ENCODE data around the gene NELFB. TPM values are rescaled to one million over a fixed set of nuclear protein-coding genes. Genes with fewer than 3 reads are reported as not detected.

NELFB gene
- total RNA-seq, 2 donors from 2014 or later, result 37.2 to 40.6 TPM

- H3K4me3 ChIP-seq, result peak overlapping the region; percentile 86
- DNase-seq (ENCODE audit: low spot score), result no peak
- no peaks in the 10 kb centered on the region for H3K27me3 ChIP-seq (replicated peaks; ENCODE audit: insufficient read depth)
- no peak overlapping the region for H3K27ac ChIP-seq
- peaks cover 14 to 27% of the 10 kb centered on the region in 2 donors for H3K4me1 ChIP-seq (ENCODE audit: control insufficient read depth in 1 of 2, low read depth in 2 of 2)
- TF ChIP-seq, protein P1, sequence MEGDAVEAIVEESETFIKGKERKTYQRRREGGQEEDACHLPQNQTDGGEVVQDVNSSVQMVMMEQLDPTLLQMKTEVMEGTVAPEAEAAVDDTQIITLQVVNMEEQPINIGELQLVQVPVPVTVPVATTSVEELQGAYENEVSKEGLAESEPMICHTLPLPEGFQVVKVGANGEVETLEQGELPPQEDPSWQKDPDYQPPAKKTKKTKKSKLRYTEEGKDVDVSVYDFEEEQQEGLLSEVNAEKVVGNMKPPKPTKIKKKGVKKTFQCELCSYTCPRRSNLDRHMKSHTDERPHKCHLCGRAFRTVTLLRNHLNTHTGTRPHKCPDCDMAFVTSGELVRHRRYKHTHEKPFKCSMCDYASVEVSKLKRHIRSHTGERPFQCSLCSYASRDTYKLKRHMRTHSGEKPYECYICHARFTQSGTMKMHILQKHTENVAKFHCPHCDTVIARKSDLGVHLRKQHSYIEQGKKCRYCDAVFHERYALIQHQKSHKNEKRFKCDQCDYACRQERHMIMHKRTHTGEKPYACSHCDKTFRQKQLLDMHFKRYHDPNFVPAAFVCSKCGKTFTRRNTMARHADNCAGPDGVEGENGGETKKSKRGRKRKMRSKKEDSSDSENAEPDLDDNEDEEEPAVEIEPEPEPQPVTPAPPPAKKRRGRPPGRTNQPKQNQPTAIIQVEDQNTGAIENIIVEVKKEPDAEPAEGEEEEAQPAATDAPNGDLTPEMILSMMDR (IDR thresholded peaks at IDR 0.05), result no peak
- H3K9me3 ChIP-seq, result no peaks in the 10 kb centered on the region
- no peak for ATAC-seq (ENCODE audit: insufficient number of reproducible peaks, low FRiP score, low read depth)
- H3K36me3 ChIP-seq, result no peaks in the 10 kb centered on the region
These were observed 23.9 kb downstream of the NELFB start for GRCh38 chr9:137278721-137279711.

DNA sequence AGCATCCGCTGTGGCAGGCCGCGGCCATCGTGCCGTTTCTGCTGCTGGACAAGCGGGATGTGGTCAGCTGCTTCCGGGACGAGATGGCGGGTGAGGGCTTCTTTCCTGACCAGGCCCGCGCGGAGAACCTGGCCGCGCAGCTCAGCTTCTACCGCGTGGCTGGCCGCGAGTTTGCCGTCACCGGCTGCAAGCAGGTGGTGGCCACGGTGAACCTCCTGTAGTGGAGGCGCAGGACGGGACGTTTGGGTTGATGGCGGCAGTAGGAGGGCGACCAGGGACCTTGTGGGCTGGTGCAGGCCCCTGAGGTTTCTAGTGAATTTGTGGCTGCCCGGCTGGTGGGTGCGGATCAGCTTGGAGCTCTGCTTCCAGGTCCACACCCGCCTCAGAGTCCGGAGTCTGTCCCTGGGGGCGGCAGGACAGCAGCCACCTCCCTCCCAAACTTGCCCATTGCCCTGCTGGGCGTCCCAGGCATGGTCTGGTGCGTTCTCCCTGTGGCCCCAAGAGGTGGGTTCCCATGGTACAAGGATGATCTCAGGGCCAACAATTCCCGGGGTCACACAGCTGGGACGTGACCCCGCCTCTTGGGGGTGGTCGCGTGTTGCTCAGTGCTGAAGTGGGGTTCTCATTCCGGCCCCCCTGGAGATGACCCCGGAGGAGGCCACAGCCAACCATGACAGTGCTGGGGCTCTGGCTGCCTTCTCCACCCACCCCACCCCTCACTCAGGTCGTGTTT, 24.8 kb downstream of the NELFB start:
- H3K27me3 ChIP-seq (replicated peaks; ENCODE audit: insufficient read depth), result no peaks in the 10 kb centered on the region
- H3K4me1 ChIP-seq (ENCODE audit: control insufficient read depth in 1 of 2, low read depth in 2 of 2), result peaks cover 14 to 27% of the 10 kb centered on the region in 2 donors
- no peak overlapping the region for H3K4me3 ChIP-seq
- H3K9me3 ChIP-seq, result no peaks in the 10 kb centered on the region
- DNase-seq (ENCODE audit: low spot score), result no peak
- no peaks in the 10 kb centered on the region for H3K36me3 ChIP-seq
- H3K27ac ChIP-seq, result no peak overlapping the region
- TF ChIP-seq, protein P1 (IDR thresholded peaks at IDR 0.05), result no peak
- no peak for ATAC-seq (ENCODE audit: insufficient number of reproducible peaks, low FRiP score, low read depth)

DNA sequence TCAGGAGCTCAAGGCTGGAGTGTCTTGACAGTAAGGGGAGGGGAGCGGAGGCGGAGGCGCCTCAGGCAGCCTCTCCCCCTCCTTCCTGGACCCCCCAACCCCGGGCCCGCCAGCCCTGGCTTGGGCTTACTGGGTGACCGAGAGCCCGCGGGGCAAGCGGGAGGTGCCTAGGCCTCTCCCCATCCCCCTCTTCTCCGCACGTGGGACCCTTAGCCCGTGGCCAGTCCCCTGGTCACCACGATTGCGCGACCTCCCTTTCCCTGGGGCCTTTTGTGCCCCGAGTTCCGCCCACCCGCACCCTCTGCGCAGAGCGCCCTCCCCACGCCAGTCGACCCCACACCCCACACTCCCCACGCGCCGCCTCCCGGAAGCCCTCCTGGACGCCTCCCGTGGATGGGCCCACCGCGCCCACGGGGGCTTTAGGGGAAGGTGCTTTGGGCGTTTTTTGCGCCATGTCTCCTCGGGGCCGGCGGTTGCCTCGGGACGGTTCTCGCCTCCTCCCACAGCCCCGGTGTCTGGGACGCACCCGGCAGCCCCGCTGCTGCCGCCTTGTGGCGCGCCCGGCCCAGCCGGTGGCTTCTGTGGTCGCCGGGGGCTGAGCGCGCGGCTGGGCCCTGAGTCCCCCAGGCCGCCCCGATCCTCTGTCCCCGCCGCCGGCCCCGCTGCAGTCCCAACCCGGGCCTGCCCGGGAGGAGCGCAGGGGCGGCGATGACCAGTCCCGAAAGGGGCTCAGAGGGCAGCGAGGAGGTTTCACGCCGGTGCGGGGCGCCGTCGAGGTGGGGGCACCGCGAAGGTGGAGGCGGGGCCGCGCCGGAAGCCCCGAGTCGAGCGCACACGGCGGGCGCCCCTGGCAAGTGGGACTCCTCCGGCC, 25.6 kb downstream of the NELFB start:
- Histone ChIP-seq H3K4me1 (ENCODE audit: control insufficient read depth in 1 of 2, low read depth in 2 of 2) (peaks cover 14 to 23% of the 10 kb centered on the region in 2 donors), H3K27me3 (replicated peaks; ENCODE audit: insufficient read depth) (no peaks in the 10 kb centered on the region), H3K36me3 (no peaks in the 10 kb centered on the region), H3K9me3 (no peaks in the 10 kb centered on the region), H3K27ac (no peak overlapping the region), H3K4me3 (no peak overlapping the region)
- TF ChIP-seq, protein P1 (IDR thresholded peaks at IDR 0.05), result no peak
- DNase-seq (ENCODE audit: low spot score) (no peak), ATAC-seq (ENCODE audit: insufficient number of reproducible peaks, low FRiP score, low read depth) (no peak)

GRCh38 chr9:137281345-137282116, 26.4 kb downstream of the NELFB start:
- Histone ChIP-seq H3K27me3 (replicated peaks; ENCODE audit: insufficient read depth) (no peaks in the 10 kb centered on the region), H3K27ac (no peak overlapping the region), H3K36me3 (no peaks in the 10 kb centered on the region), H3K4me3 (no peak overlapping the region), H3K9me3 (no peaks in the 10 kb centered on the region), H3K4me1 (ENCODE audit: control insufficient read depth in 1 of 2, low read depth in 2 of 2) (peaks cover 8 to 15% of the 10 kb centered on the region in 2 donors)
- DNase-seq (ENCODE audit: low spot score) (no peak), ATAC-seq (ENCODE audit: insufficient number of reproducible peaks, low FRiP score, low read depth) (no peak)
- TF ChIP-seq, protein P1 (IDR thresholded peaks at IDR 0.05), result no peak
